Activated T-helper 1 cell treated with Interleukin-2 at 50 U/mL for 16 hours (primary cell): ENCODE data around the gene KMT2E.
"Not testable (repeated sequence)": the region's sequence is repeated elsewhere in the genome, so short reads cannot be mapped to it uniquely, and the experiment has no call there.

Experiments
- DNase-seq: peaks from one replicate; pipeline ENCODE4 v3.0.0-alpha.2; 2020; ENCODE audit warnings: low read depth

Gene KMT2E

DNA sequence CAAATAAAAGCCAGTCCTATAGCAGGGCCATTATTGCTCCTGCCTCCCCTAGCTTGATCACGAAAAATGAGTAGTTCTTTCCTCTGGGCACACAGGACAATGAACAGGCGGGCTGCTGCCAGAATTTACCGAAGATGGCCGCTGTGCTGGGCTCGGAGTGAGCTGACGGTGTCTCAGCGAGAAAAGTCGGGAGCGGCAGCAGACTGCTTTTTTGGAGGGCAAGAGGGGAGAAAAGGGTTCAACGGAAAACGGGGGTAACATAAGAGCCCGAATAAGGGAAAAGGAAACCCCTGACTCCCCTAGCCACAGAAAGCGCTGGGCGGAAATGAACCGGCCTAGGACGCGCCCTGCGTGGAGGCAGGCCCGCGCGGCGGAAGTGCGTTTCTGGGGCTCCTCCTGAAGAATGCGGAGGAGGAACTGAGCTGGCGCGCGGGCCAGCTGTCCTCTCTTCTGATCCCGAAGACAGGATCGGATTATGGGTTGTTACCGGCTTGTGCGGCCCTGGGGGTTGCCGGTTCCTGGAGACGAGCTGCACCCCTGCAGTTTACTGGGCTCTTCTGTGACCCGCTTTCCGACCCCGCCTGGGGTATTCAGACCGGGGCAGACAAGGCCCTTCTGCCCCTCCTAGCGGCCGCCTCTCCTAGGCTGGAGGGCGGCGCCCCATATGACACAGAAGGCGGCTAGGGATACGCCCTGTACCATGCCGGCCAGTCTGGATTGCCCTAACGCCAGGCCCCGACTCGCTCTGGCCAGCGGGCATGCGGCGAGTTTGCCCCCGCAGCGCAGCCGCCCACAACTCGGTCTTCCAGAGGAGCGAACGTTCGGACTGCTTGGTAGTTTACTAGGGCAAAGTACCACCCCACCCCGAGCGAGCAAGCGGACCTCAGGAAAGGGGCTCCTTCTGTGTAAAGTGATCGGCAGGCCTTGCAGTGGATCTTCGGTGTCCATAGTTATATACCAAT is 30.1 kb upstream of the KMT2E start:
- DNase-seq: peak; percentile 75

DNA sequence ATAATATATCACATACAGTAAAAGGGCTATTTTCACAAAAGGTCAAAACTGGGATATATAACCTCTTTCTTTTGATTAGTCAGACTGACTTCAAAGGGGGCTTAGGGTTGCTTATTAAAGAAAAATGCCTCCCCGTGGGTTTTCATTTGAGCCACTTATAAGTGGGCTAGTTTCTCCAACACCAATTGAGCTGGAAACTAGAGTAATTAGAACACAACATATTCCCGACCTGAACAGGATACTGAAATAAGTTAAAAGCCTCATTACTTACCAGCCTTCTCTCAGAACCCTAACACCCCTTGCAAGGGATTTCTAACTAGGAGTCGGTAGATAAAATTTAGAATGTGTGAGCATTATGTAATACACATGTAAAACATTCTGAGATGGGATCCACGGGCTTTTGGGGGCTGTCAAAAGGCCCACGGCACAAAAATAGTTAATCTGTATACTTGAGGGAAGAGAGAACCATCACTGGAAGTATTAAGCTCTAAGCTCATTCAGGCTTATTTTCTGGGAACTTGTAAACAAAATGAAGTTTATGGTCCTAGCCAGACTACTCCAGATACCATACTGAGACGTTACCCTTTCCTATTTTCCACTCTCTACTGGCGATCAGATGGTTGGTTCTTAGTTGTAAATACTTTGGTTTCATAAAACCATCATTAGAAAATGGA is 29.3 kb upstream of the KMT2E start:
- no peak for DNase-seq

DNA sequence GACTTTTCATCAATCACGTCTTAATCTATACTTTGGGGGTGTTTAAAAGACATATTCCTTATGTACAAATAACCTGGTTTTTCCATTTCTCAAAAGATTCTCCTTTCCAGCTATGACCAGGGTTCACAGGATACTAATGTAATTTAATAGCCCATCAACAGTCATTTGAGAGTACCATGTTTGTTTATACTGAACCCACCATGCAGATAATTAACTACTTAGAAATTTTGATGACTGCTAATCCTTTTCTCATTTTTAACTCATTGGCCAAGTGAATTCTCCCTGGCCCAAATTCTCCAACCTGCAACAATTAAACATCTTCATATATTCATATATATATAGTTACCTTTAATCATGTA is 28.8 kb upstream of the KMT2E start:
- DNase-seq: no peak

GRCh38 chr7:104986628-104987259 is 27.3 kb upstream of the KMT2E start:
- DNase-seq: no peak

GRCh38 chr7:104987403-104987802 is 26.6 kb upstream of the KMT2E start:
- DNase-seq: not testable (repeated sequence)

- DNase-seq: no peak
Measured at GRCh38 chr7:104990983-104991382, 23.0 kb upstream of the KMT2E start.

- DNase-seq: no peak
Measured at GRCh38 chr7:104992306-104992705, 21.7 kb upstream of the KMT2E start.

GRCh38 chr7:104993217-104993862 is 20.7 kb upstream of the KMT2E start:
- no peak for DNase-seq

GRCh38 chr7:104998040-104998752 is 15.8 kb upstream of the KMT2E start:
- DNase-seq: no peak

DNA sequence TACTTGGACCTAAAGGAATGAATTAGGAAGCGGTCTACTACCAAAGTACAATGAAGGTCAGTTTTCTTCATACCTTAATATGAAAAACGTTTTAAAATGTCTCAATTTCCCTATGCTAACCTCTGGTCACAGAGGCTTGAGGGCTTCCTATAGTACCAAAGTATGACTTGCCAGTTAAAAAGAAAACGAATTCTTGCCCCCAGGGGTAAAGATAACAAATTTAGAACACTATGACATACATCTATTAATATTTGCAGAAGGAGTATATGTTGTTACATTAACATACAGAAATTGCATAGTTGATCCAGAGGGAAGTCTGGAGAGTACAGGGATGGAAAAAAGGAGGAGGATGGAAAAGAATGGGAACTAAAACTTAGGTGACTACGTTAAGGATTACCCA is 13.8 kb upstream of the KMT2E start:
- DNase-seq: no peak

- no peak for DNase-seq
Measured at GRCh38 chr7:105000927-105001336, 13.1 kb upstream of the KMT2E start.

DNA sequence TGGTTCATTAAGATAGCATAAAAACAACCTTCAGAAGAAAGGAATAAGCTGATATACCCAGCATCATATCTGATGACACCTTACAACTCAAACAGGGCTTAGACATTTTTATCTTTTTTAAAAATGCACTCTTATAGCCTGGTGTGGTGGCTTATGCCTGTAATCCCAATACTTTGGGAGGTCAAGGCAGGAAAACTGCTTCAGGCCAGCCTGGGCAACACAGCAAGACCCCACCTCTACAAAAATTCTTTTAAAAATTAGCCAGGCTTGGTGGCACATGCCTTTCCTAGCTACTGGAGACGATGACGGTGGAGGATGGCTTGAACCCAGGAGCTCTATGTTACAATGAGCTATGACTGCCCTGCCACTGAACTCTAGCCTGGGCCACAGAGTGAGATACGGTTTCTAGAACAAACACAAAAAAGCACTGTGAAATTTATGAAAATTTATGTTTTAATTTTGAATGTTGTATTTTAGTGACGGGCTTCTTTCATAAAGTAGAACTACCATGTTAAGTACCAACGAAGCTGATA is 12.3 kb upstream of the KMT2E start:
- DNase-seq: no peak

DNA sequence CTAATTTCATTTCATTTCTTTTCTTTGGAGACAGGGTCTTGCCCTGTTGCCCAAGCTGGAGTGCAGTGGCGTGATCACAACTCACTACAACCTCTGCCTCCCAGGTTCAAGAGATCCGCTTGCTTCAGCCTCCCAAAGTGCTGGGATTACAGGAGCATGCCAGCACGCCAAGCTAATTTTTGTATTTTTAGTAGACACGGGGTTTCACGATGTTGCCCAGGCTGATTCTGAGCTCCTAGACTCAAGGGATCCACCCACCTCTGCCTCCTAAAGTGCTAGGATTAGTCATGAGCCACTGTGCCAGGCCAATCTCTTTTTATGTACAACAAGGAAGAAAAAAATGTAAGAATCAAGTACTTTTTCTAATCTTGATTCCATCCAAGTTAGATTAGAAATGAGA is 10.7 kb upstream of the KMT2E start:
- DNase-seq: no peak

- no peak for DNase-seq
Measured at GRCh38 chr7:105003872-105004510, 10.0 kb upstream of the KMT2E start.

DNA sequence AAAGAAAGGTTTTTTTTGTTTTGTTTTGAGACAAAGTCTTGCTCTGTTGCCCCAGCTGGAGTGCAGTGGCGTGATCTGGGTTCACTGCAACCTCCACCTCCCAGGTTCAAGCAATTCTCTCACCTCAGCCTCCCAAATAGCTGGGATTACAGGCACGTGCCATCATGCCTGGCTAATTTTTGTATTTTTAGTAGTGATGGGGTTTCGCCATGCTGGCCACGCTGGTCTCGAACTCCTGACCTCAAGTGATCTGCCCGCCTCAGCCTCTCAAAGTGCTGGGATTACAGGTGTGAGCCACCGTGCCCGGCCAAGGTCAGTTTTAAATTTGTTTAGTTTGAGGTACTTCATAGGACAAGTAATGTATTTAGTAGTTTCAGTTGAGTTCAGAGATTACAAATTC is 9.0 kb upstream of the KMT2E start:
- not testable (repeated sequence) for DNase-seq

DNA sequence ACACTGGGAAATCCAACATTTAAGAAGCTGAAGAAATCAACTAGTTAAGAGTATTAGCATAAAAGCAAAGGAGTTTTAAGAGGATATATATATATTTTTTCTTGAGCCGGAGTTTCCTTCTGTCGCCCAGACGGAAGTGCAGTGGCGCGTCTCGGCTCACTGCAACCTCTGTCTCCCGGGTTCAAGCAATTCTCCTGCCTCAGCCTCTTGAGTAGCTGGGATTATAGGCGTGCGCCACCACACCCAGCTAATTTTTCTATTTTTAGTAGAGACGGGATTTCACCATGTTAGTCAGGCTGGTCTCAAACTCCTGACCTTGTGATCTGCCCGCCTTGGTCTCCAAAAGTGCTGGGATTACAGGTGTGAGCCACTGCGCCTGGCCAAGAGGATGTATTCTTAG is 8.5 kb upstream of the KMT2E start:
- DNase-seq: not testable (repeated sequence)

DNA sequence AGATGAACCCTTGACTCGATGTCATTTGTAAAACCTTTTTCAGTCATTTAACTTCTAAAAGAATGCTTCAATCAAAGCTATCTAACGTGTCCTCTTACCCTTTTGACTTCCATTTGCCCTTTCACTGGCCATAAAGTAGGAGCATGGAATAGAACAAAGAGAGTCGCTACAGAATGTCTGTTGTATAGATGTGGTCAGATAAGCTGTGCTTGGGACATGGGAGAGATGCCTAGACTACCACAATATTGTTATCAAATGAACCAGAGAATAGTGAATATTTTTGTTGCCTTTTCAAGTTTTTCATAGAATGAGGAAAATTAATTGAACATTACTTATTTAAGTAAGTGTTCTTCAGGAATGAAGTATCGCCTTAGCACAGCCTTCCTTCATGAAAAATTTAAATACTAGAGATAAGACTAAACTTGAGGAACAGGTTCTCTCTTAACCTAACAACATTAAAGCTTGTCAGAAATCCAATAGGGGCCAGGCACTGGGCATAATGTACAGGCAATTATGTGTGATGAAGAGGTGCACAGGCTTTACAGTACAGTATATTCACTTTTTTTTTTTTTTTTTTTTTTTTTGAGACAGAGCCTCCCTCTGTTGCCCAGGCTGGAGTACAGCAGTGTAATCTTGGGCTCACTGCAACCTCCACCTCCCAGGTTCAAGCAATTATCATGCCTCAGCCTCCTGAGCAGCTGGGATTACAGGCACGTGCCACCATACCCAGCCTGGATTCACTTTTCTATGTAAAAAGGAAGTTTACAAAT is 7.5 kb upstream of the KMT2E start:
- no peak for DNase-seq

GRCh38 chr7:105007298-105007697 is 6.7 kb upstream of the KMT2E start:
- DNase-seq: no peak

DNA sequence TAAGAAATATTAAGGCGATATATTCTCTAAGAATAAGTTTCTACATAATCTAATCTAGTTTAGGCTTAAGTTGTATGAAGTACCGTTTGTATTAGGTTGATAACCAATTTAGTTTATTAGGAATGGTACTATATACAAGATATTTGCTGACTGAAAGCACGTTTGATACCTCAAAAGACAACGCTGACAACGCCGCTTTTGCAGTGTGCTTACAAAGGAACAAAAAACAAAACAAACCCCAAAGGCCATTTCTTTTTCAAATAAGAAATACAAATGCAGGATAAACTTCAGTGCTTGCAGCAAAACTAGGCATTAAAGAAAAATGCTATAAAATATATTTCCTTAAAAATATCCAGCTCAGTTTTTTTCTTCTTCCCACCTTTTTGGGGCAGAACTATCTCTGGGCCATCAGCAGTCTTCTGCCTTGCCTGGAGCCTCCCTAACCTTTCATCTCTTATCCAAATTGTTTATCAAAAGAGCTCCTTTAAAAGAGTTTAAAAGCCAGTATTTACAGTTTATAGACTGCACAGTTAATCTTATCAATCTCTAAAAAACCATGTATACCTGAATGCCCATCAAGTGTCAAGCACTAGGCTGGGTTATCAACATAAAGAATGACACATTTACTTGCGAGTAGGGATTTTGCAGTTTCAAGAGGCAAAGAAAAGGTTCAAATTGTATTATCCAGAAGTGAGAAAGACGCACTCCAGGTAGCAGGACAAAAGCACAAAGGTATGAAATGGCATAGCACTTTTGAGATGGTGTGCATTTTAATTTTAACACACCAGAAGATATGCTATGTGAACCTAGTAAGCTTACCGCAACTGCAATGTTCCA is 4.1 kb upstream of the KMT2E start:
- DNase-seq: no peak
